H1 (cell line): Measurements from ENCODE around the gene BCAS2. TPM values are rescaled to one million over a fixed set of nuclear protein-coding genes. Genes with fewer than 3 reads are reported as not detected.

Source experiments
- CTCF ChIA-PET: fragments of 300-600 bp; sonication (Branson Sonifier 250); formaldehyde crosslinking; loops from one replicate; lab custom pipeline; 2021; ENCODE audit not compliant: partially characterized antibody; lab: Charles Lee
- POLR2A ChIA-PET: fragments of 300-600 bp; sonication (Branson Sonifier 250); formaldehyde crosslinking; loops from one replicate; lab custom pipeline; 2021; ENCODE audit warnings: inconsistent platforms; ENCODE audit not compliant: partially characterized antibody; lab: Charles Lee
- DNase-seq, 2 experiments: peaks; one replicate each; pipeline versions ENCODE4 v3.0.0 to v3.0.0-alpha.2; 2010 to 2022; ENCODE audit warnings: low spot score in 2 of 2, low read depth in 1 of 2, mixed read lengths in 1 of 2
- FAIRE-seq: peaks from 2 replicates; lab custom pipeline; 2011; peaks lifted over from hg19 to GRCh38; lab: Jason Lieb, UNC
- H2AFZ ChIP-seq: 2 replicates; pipeline ENCODE4 v1.8.1; 2012; ENCODE audit warnings: low read length, inconsistent platforms
- H2AK5ac ChIP-seq: 2 replicates; pipeline ENCODE4 v1.6.1; 2013; ENCODE audit warnings: low read depth, low read length
- H2BK120ac ChIP-seq: replicated peaks from 2 replicates; pipeline ENCODE3; 2013; ENCODE audit warnings: low read depth, low read length, inconsistent platforms
- H2BK12ac ChIP-seq: 2 replicates; pipeline ENCODE4 v1.6.1; 2013; ENCODE audit warnings: low read depth, low read length
- H2BK15ac ChIP-seq: 2 replicates; pipeline ENCODE4 v1.6.1; 2013; ENCODE audit warnings: low read length
- H2BK20ac ChIP-seq: 2 replicates; pipeline ENCODE4 v1.6.1; 2013; ENCODE audit warnings: low read length
- H2BK5ac ChIP-seq: 2 replicates; pipeline ENCODE4 v1.6.1; 2013; ENCODE audit warnings: low read depth, low read length
- H3K14ac ChIP-seq: 2 replicates; pipeline ENCODE4 v1.6.1; 2013; ENCODE audit warnings: inconsistent platforms; ENCODE audit not compliant: insufficient read length
- H3K18ac ChIP-seq: 2 replicates; pipeline ENCODE4 v1.6.1; 2013; ENCODE audit warnings: low read length; ENCODE audit errors: extremely low read depth
- H3K23ac ChIP-seq: 2 replicates; pipeline ENCODE4 v1.6.1; 2013; ENCODE audit warnings: inconsistent platforms; ENCODE audit not compliant: insufficient read length
- H3K23me2 ChIP-seq: 2 replicates; pipeline ENCODE4 v1.6.1; 2013; ENCODE audit warnings: low read depth, low read length
- H3K27ac ChIP-seq: 2 replicates; pipeline ENCODE4 v1.6.1; 2011; ENCODE audit warnings: low read depth, low read length, inconsistent platforms
- H3K27me3 ChIP-seq, 4 experiments: replicated peaks in 1 of 4; 1 replicate in 1 of 4; 2 replicates in 3 of 4; pipeline versions ENCODE4 v1.6.1 to v1.8.1; 2011 to 2013; ENCODE audit warnings: low read length in 3 of 4, mild to moderate bottlenecking in 3 of 4, inconsistent platforms in 2 of 4, mixed read lengths in 2 of 4, moderate library complexity in 1 of 4; ENCODE audit not compliant: control insufficient read depth in 3 of 4, insufficient read depth in 3 of 4; ENCODE audit errors: extremely low read depth in 1 of 4
- H3K36me3 ChIP-seq, 4 experiments: 2 replicates each; pipeline versions ENCODE4 v1.6.1 to v1.8.1; 2011 to 2013; ENCODE audit warnings: mild to moderate bottlenecking in 4 of 4, low read length in 3 of 4, moderate library complexity in 2 of 4, control low read depth in 1 of 4, inconsistent platforms in 1 of 4; ENCODE audit not compliant: insufficient read depth in 4 of 4, control insufficient read depth in 2 of 4
- H3K4ac ChIP-seq: replicated peaks from 2 replicates; pipeline ENCODE3; 2013; ENCODE audit warnings: low read length, low read depth, mixed read lengths, inconsistent platforms; ENCODE audit not compliant: insufficient read length
- H3K4me1 ChIP-seq, 4 experiments: replicated peaks in 1 of 4; 1 replicate in 1 of 4; 2 replicates in 3 of 4; pipeline versions ENCODE4 v1.6.1 to v1.8.1; 2011 to 2013; ENCODE audit warnings: low read length in 3 of 4, inconsistent platforms in 2 of 4, mixed read lengths in 1 of 4; ENCODE audit not compliant: insufficient read depth in 4 of 4, control insufficient read depth in 3 of 4
- H3K4me2 ChIP-seq, 2 experiments: 2 replicates each; pipeline versions ENCODE4 v1.6.1 to v1.8.1; 2011 to 2013; ENCODE audit warnings: low read depth in 2 of 2, low read length in 2 of 2, control low read depth in 1 of 2, inconsistent platforms in 1 of 2, mild to moderate bottlenecking in 1 of 2; ENCODE audit not compliant: insufficient read depth in 1 of 2
- H3K4me3 ChIP-seq, 4 experiments: fragments of 200-600, 300-600 bp in 1 of 4; sonication (generic), shearing (Covaris generic), sonication (Bioruptor Twin) in 1 of 4; 2 replicates each; pipeline versions ENCODE4 v1.5.1 to v1.8.1; 2011 to 2016; ENCODE audit warnings: low read length in 4 of 4, low read depth in 3 of 4, control low read depth in 2 of 4, inconsistent platforms in 2 of 4, mild to moderate bottlenecking in 2 of 4, mixed read lengths in 1 of 4, moderate library complexity in 1 of 4; ENCODE audit not compliant: insufficient read depth in 2 of 4; ENCODE audit errors: extremely low read depth in 1 of 4
- H3K56ac ChIP-seq: replicated peaks from 2 replicates; pipeline ENCODE3; 2013; ENCODE audit warnings: low read depth, mild to moderate bottlenecking, mixed read lengths, low read length, inconsistent platforms; ENCODE audit not compliant: insufficient read length
- H3K79me1 ChIP-seq: 2 replicates; pipeline ENCODE4 v1.6.1; 2013; ENCODE audit warnings: low read depth, low read length, control low read depth
- H3K79me2 ChIP-seq, 2 experiments: 2 replicates each; pipeline versions ENCODE4 v1.6.1 to v1.8.1; 2012 to 2013; ENCODE audit warnings: low read length in 2 of 2, mild to moderate bottlenecking in 2 of 2, inconsistent platforms in 1 of 2; ENCODE audit not compliant: insufficient read depth in 2 of 2, control insufficient read depth in 1 of 2
- H3K9ac ChIP-seq, 4 experiments: replicated peaks in 1 of 4; 1 replicate in 1 of 4; 2 replicates in 3 of 4; pipeline versions ENCODE4 v1.6.1 to v1.8.1; 2011 to 2013; ENCODE audit warnings: low read depth in 3 of 4, low read length in 3 of 4, control low read depth in 2 of 4, mild to moderate bottlenecking in 2 of 4, moderate library complexity in 2 of 4, inconsistent platforms in 1 of 4; ENCODE audit errors: extremely low read depth in 1 of 4
- H3K9me3 ChIP-seq, 2 experiments: 2 replicates each; pipeline versions ENCODE4 v1.6.1 to v1.8.1; 2012 to 2013; ENCODE audit warnings: mild to moderate bottlenecking in 2 of 2, moderate library complexity in 2 of 2, control low read depth in 1 of 2, inconsistent platforms in 1 of 2, low read depth in 1 of 2, low read length in 1 of 2, mixed read lengths in 1 of 2; ENCODE audit not compliant: insufficient read depth in 2 of 2
- H4K20me1 ChIP-seq, 2 experiments: replicated peaks in 1 of 2; 2 replicates each; pipeline versions ENCODE3 to v1.8.1; 2011 to 2013; ENCODE audit warnings: inconsistent platforms in 2 of 2, low read length in 2 of 2, mild to moderate bottlenecking in 1 of 2; ENCODE audit not compliant: insufficient read depth in 2 of 2, control insufficient read depth in 1 of 2
- H4K5ac ChIP-seq: 2 replicates; pipeline ENCODE4 v1.6.1; 2013; ENCODE audit warnings: low read length, low read depth, mixed read lengths, inconsistent platforms; ENCODE audit not compliant: insufficient read length
- H4K8ac ChIP-seq: 2 replicates; pipeline ENCODE4 v1.8.0; 2013; ENCODE audit warnings: mild to moderate bottlenecking, moderate library complexity, low read length, inconsistent platforms; ENCODE audit not compliant: insufficient read depth; ENCODE audit errors: extremely low read depth
- H4K91ac ChIP-seq: replicated peaks from 2 replicates; pipeline ENCODE3; 2013; ENCODE audit warnings: low read length, mixed read lengths, inconsistent platforms; ENCODE audit not compliant: insufficient read length
- ATF3 ChIP-seq: IDR thresholded peaks from 2 replicates; pipeline ENCODE4 v1.6.1; 2011; ENCODE audit warnings: low read depth, mild to moderate bottlenecking, low read length; ENCODE audit not compliant: insufficient read depth
- E2F6 ChIP-seq: IDR thresholded peaks from 2 replicates; pipeline ENCODE4 v1.6.1; 2012; ENCODE audit warnings: inconsistent platforms
- EP300 ChIP-seq, 2 experiments: IDR thresholded peaks; 1 replicate in 1 of 2; 2 replicates in 1 of 2; pipeline ENCODE4 v1.6.1; 2011 to 2012; ENCODE audit warnings: low read depth in 2 of 2, low read length in 2 of 2, mild to moderate bottlenecking in 2 of 2, borderline replicate concordance in 1 of 2, inconsistent platforms in 1 of 2, moderate library complexity in 1 of 2
- GTF2F1 ChIP-seq: IDR thresholded peaks from 2 replicates; pipeline ENCODE4 v1.6.1; 2012; ENCODE audit warnings: low read depth, low read length, improper control_type of control experiment, borderline replicate concordance
- JUN ChIP-seq: IDR thresholded peaks from 2 replicates; pipeline ENCODE4 v1.6.1; 2011; ENCODE audit warnings: low read depth, mild to moderate bottlenecking, improper control_type of control experiment, low read length
- NRF1 ChIP-seq: IDR thresholded peaks from 2 replicates; pipeline ENCODE4 v1.6.1; 2011; ENCODE audit warnings: mild to moderate bottlenecking, low read depth, low read length, improper control_type of control experiment
- POLR2AphosphoS5 ChIP-seq: IDR thresholded peaks from 2 replicates; pipeline ENCODE4 v1.6.1; 2011; ENCODE audit warnings: low read depth, low read length
- RBBP5 ChIP-seq: IDR thresholded peaks from 2 replicates; pipeline ENCODE4 v1.7.1; 2012; ENCODE audit warnings: low read depth, mild to moderate bottlenecking, inconsistent platforms, low read length, moderate library complexity, borderline replicate concordance
- SRF ChIP-seq: IDR thresholded peaks from 2 replicates; pipeline ENCODE4 v1.6.1; 2011; ENCODE audit warnings: mild to moderate bottlenecking, low read depth, low read length, moderate library complexity
- YY1 ChIP-seq: IDR thresholded peaks from 2 replicates; pipeline ENCODE4 v1.6.1; 2011; ENCODE audit warnings: low read depth, mild to moderate bottlenecking, low read length
- WGBS, 2 experiments: shearing (Covaris generic) in 1 of 2; methylation state at CpG; one replicate each; pipeline versions ENCODE4 v1.1.6 to v1.1.7; 2013 to 2015; ENCODE audit warnings: low lambda C conversion rate in 2 of 2, mixed read lengths in 2 of 2, inconsistent platforms in 1 of 2, low coverage in 1 of 2, missing lambda C conversion rate in 1 of 2; ENCODE audit not compliant: insufficient replicate concordance in 2 of 2, insufficient coverage in 1 of 2, insufficient read length in 1 of 2; ENCODE audit errors: extremely low coverage in 1 of 2, missing lambda C conversion rate in 1 of 2; 5-methylcytosine and 5-hydroxymethylcytosine counted together
- polyA plus RNA-seq, 7 experiments: library from polyadenylated mRNA; depleted of rRNA in 3 of 7; stranded (reverse) in 5 of 7; unstranded in 2 of 7; fragments of >200 nt in 5 of 7; fragments of 200-250 nt in 2 of 7; gene quantifications; 1 replicate in 5 of 7; 2 replicates in 1 of 7; 4 replicates in 1 of 7; pipeline versions ENCODE4 v1.2.1 to v1.2.3, GENCODE V29; 2011 to 2013; ENCODE audit warnings: missing spikeins in 2 of 7, mixed read lengths in 2 of 7
- total RNA-seq: library from RNA; stranded (reverse); fragmentation: NEBNext Ultra II Directional; extraction: Animal tissue kit (Norgen Biotek cat#: 25700); gene quantifications from 2 replicates; pipeline ENCODE4 v1.2.1, GENCODE V29; 2021

The BCAS2 gene
- total and polyA plus RNA-seq, 2 of the 8 experiments (the other 6 are each of a cell fraction or from before 2014, with no cell fraction given) = 18.0 to 52.2 TPM

- Histone ChIP-seq H2BK20ac (no peak overlapping the region), H3K18ac (no peak overlapping the region), H2AFZ (no peak overlapping the region), H3K79me2 (no peaks in the 10 kb centered on the region), H3K9ac (no peak overlapping the region), H3K4me2 (no peak overlapping the region), H4K91ac (no peak overlapping the region), H2BK12ac (no peak overlapping the region), H3K27me3 (no peaks in the 10 kb centered on the region), H2BK120ac (no peak overlapping the region), H4K5ac (no peak overlapping the region), H3K14ac (no peak overlapping the region), H2BK15ac (no peak overlapping the region), H3K4ac (no peak overlapping the region), H2AK5ac (no peak overlapping the region), H3K23ac (no peak overlapping the region), H3K56ac (no peak overlapping the region), H2BK5ac (no peak overlapping the region), H3K79me1 (no peaks in the 10 kb centered on the region), H3K4me1 (no peaks in the 10 kb centered on the region), H3K27ac (no peak overlapping the region), H3K36me3 (no peaks in the 10 kb centered on the region), H3K9me3 (no peaks in the 10 kb centered on the region), H3K4me3 (no peak overlapping the region), H3K23me2 (no peaks in the 10 kb centered on the region), H4K20me1 (no peaks in the 10 kb centered on the region), H4K8ac (no peak overlapping the region)
- FAIRE-seq (no peak), DNase-seq (no peak)
- TF ChIP-seq YY1 (no peak), NRF1 (no peak), GTF2F1 (no peak), EP300 (IDR thresholded peaks at IDR 0.05; ENCODE audit: borderline replicate concordance in 1 of 2, low read depth in 2 of 2, low read length in 2 of 2) (no peak), SRF (no peak), POLR2AphosphoS5 (no peak), ATF3 (no peak), E2F6 (no peak), RBBP5 (no peak), JUN (no peak)
- ChIA-PET POLR2A (no interaction called here), CTCF (no interaction called here)
- 92% methylated on average over 6 of the region's 6 CpGs; no CpG with 5 or more reads in 1 of the 2 experiments for WGBS, 2 experiments
Measured at GRCh38 chr1:114540821-114541220, 40.6 kb downstream of the BCAS2 start.
